ENCODE results near the gene PCAT7.

DNA sequence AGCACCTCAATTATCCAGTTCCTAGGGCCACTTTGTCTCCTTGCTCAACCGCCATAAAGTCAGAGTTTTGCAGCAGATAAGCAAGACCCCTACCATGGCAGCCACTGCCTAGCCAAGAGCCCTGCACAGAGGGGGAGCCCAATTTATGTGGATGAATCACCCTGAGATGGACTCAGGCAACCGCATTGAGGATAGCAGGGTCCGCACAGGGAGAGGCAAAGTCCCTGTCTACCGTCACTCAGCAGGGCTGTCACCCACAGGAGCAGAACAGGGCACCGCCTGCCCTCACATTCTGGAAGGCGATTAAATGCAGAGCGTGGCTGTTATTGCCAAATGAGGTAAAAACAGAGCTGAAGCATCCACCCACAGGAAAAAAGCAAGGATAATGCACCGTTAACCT, 37.0 kb downstream of the PCAT7 start:
- TF ChIP-seq, protein P1, sequence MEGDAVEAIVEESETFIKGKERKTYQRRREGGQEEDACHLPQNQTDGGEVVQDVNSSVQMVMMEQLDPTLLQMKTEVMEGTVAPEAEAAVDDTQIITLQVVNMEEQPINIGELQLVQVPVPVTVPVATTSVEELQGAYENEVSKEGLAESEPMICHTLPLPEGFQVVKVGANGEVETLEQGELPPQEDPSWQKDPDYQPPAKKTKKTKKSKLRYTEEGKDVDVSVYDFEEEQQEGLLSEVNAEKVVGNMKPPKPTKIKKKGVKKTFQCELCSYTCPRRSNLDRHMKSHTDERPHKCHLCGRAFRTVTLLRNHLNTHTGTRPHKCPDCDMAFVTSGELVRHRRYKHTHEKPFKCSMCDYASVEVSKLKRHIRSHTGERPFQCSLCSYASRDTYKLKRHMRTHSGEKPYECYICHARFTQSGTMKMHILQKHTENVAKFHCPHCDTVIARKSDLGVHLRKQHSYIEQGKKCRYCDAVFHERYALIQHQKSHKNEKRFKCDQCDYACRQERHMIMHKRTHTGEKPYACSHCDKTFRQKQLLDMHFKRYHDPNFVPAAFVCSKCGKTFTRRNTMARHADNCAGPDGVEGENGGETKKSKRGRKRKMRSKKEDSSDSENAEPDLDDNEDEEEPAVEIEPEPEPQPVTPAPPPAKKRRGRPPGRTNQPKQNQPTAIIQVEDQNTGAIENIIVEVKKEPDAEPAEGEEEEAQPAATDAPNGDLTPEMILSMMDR (conservative IDR thresholded peaks at IDR 0.05; ENCODE audit: low read depth, low read length), result no peak
- no peak for TF ChIP-seq RAD21 (IDR thresholded peaks at IDR 0.05; ENCODE audit: low read length)
- no peak for TF ChIP-seq POLR2A (IDR thresholded peaks at IDR 0.05; ENCODE audit: low read depth, low read length)
- TF ChIP-seq FOS (IDR thresholded peaks at IDR 0.05; ENCODE audit: low read depth, low read length), result no peak
- no peak for TF ChIP-seq MAFK (IDR thresholded peaks at IDR 0.05; ENCODE audit: low read depth, low read length)
- no peak for TF ChIP-seq MXI1 (IDR thresholded peaks at IDR 0.05; ENCODE audit: borderline replicate concordance, low read depth, low read length)
- no peak for TF ChIP-seq CEBPB (IDR thresholded peaks at IDR 0.05; ENCODE audit: low read depth, low read length)
- TF ChIP-seq, protein P2, sequence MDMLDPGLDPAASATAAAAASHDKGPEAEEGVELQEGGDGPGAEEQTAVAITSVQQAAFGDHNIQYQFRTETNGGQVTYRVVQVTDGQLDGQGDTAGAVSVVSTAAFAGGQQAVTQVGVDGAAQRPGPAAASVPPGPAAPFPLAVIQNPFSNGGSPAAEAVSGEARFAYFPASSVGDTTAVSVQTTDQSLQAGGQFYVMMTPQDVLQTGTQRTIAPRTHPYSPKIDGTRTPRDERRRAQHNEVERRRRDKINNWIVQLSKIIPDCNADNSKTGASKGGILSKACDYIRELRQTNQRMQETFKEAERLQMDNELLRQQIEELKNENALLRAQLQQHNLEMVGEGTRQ (IDR thresholded peaks at IDR 0.05; ENCODE audit: low read depth, low read length), result no peak
- no peak for TF ChIP-seq MAZ (IDR thresholded peaks at IDR 0.05; ENCODE audit: borderline replicate concordance, low read depth, low read length)
- TF ChIP-seq RFX5 (IDR thresholded peaks at IDR 0.05; ENCODE audit: low read depth, low read length), result no peak
- TF ChIP-seq, protein P3, sequence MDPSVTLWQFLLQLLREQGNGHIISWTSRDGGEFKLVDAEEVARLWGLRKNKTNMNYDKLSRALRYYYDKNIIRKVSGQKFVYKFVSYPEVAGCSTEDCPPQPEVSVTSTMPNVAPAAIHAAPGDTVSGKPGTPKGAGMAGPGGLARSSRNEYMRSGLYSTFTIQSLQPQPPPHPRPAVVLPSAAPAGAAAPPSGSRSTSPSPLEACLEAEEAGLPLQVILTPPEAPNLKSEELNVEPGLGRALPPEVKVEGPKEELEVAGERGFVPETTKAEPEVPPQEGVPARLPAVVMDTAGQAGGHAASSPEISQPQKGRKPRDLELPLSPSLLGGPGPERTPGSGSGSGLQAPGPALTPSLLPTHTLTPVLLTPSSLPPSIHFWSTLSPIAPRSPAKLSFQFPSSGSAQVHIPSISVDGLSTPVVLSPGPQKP (IDR thresholded peaks at IDR 0.05; ENCODE audit: borderline replicate concordance, low read depth, low read length), result no peak
- no peak for TF ChIP-seq CHD1 (IDR thresholded peaks at IDR 0.05; ENCODE audit: low read depth, low read length)

All from IMR-90 (cell line).